Activated T-cell treated with anti-CD3 and anti-CD28 coated beads, Interleukin-2, amount 50 U/mL, for 4 hours (primary cell): ENCODE measurements around the gene PPIL6. TPM values are rescaled to one million over a fixed set of nuclear protein-coding genes. Genes with fewer than 3 reads are reported as not detected.
"Not testable (repeated sequence)": the region's sequence is repeated elsewhere in the genome, so short reads cannot be mapped to it uniquely, and the experiment has no call there.

Experiments
- ATAC-seq, 2 donors: fragments of 200-7000 bp; cut with Tn5 transposase; one replicate each; pipeline ENCODE4 v1.10.0; 2021
- DNase-seq: peaks from one replicate; pipeline ENCODE4 v3.0.0-alpha.2; 2020
- H3K27me3 Mint-ChIP-seq: one replicate; pipeline ENCODE4 v1.8.0; 2021; ENCODE audit warnings: low read depth, mixed read lengths
- H3K36me3 Mint-ChIP-seq: one replicate; pipeline ENCODE4 v1.8.0; 2022; ENCODE audit warnings: mixed read lengths; ENCODE audit not compliant: insufficient read depth
- H3K4me1 Mint-ChIP-seq: one replicate; pipeline ENCODE4 v1.8.0; 2021; ENCODE audit warnings: low read depth, mixed read lengths
- H3K4me3 Mint-ChIP-seq: one replicate; pipeline ENCODE4 v1.8.0; 2021; ENCODE audit warnings: mild to moderate bottlenecking, moderate library complexity, mixed read lengths
- H3K9me3 Mint-ChIP-seq: one replicate; pipeline ENCODE4 v1.8.0; 2021; ENCODE audit warnings: mixed read lengths
- total RNA-seq, 3 donors: library from RNA; stranded (reverse); gene quantifications; one replicate each; pipeline ENCODE4 v1.2.1, GENCODE V29; 2021

Gene PPIL6
- total RNA-seq, 3 donors from 2014 or later = 0.13 to 0.46 (median 0.27) TPM

DNA sequence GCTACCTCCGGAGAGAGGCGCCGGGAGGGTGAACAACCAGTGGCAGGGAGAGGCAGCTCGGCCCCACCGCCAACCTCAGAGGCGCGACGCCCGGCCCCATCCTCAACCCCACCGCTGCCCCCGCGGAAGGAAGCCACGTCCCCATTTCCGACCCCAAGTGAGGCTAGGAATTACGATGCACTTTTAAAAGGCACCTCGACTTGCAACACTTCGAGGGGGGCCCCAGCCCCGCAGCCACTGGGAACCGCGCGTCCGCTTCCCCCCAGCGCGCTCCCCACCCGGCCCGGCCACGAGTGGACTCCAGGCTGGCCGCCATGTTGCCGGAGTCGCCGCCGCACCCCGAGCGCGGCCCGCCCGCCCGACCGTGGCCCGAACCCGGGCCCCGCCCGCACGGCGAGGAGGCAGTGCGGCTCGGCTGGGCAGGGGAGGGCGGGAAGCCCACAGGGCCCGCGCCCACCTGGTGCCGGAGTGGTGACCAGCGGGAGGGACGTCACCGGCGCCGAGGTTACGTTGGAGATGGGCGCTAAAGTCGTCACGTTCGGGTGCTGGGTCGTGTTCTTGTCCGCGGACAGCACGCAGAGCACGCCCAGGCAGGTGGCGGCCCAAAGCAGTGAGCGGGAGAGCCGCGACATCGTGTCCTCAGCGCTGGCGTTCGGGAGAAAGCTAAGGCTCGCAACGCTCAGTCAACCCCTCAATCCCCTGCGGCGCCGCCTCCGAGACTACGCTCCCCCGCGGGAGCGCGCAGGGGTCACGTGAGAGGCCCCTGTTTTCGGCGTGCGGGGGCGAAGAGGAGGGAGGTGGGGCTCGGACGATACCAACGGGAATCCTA lies 58.5 kb downstream of the PPIL6 start, which contains the start of gene CD164:
Gene CD164, minus strand, starts transcription at position 721 of the 829 bp plus-strand sequence. Its CDS starts 89 bp downstream, at position 632.
- ATAC-seq = peak; percentile 69 to 71
- no peaks in the 10 kb centered on the region for H3K9me3 Mint-ChIP-seq
- peak within 1 kb of the TSS; percentile 97 for H3K4me3 Mint-ChIP-seq
- peaks cover 29% of the 10 kb centered on the region for H3K36me3 Mint-ChIP-seq
- no peaks in the 10 kb centered on the region for H3K27me3 Mint-ChIP-seq
- DNase-seq = peak; percentile 93
- peaks cover 49% of the 10 kb centered on the region for H3K4me1 Mint-ChIP-seq

DNA sequence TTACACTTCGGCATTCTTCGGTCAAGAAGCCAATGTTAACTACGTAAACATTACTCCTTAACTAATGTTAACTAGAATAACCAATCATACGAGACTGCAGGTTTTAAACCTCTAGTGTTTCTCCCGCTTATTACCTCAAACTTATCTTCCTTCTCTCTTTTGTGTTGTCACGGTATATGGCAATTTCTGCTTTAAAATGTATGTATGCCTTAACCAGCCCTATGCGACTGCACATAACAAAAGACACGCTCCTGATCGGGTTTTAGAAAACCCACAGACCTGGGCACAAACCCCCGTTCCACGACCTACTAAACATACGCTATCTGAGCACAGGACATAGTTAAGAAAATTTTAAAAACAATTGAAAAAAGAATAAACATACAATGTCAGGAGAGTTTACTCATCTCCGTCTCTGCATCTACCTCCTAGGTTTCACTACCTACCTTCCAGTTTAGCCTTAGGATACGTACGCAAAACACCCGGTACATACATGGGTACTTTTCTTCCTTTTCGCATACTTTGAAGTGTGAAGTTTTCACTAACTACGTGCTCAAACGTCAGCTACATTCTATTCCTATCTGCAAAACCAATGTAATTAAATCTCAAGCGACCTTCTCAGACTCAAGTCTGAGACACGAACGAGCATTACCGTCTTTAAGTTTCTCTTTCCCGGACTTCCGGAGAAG lies 59.2 kb downstream of the PPIL6 start:
- peak in 1 of 2 donors; percentile 5 for ATAC-seq
- H3K27me3 Mint-ChIP-seq = no peaks in the 10 kb centered on the region
- no peaks in the 10 kb centered on the region for H3K9me3 Mint-ChIP-seq
- H3K4me1 Mint-ChIP-seq = peaks cover 56% of the 10 kb centered on the region
- no peak for DNase-seq
- H3K36me3 Mint-ChIP-seq = peaks cover 34% of the 10 kb centered on the region
- peak overlapping the region; percentile 97 for H3K4me3 Mint-ChIP-seq

GRCh38 chr6:109379711-109380110 lies 60.7 kb downstream of the PPIL6 start:
- Mint-ChIP-seq H3K9me3 (no peaks in the 10 kb centered on the region), H3K4me3 (peak overlapping the region; percentile 97), H3K27me3 (no peaks in the 10 kb centered on the region), H3K36me3 (peaks cover 41% of the 10 kb centered on the region), H3K4me1 (peaks cover 60% of the 10 kb centered on the region)
- no peak for ATAC-seq
- DNase-seq = no peak

DNA sequence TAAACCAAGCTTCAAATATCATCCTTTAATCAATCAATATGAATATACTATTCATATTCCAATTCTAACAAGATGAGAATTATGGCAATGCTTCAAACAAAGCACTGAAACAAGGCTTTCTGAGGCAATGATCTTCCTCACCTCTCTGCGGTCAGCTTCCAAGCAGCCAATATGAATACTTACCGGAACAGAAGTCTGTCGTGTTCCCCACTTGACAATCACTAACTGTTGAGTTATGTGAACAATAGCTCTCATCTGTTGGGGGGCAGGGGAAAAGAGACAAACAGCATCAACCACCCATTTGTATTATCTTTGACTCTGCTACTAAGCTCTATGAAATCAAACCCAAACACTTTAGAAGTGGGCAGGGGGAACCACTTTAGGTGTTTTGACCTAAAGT lies 62.7 kb downstream of the PPIL6 start:
- ATAC-seq (no peak), DNase-seq (no peak)
- no peaks in the 10 kb centered on the region for H3K9me3 Mint-ChIP-seq
- no peaks in the 10 kb centered on the region for H3K27me3 Mint-ChIP-seq
- H3K4me3 Mint-ChIP-seq = peak overlapping the region; percentile 60
- H3K4me1 Mint-ChIP-seq = peaks cover 66% of the 10 kb centered on the region
- H3K36me3 Mint-ChIP-seq = peaks cover 57% of the 10 kb centered on the region

GRCh38 chr6:109374326-109374892 lies 66.0 kb downstream of the PPIL6 start:
- Mint-ChIP-seq H3K4me3 (peak overlapping the region; percentile 57), H3K36me3 (peaks cover 59% of the 10 kb centered on the region), H3K27me3 (no peaks in the 10 kb centered on the region), H3K4me1 (peaks cover 81% of the 10 kb centered on the region), H3K9me3 (no peaks in the 10 kb centered on the region)
- no peak for ATAC-seq
- no peak for DNase-seq

DNA sequence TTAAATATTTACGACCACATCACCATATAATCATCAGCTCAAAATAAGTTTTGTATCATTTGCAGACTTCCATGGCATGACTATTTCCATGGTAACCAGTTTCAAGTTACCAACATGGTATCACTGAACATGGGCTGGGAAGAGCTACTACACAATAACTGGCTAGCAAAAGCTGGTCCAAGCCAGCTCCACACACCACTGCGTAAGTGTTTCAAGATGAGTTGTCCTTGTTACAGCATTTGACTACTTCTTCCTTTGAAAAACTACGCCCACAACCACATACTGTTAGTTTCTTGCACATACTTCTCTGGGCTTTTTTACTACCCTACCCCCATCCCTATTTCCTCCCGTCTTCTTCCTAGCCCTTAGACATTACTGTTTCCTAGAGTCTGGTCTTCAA lies 66.7 kb downstream of the PPIL6 start:
- peaks cover 75% of the 10 kb centered on the region for H3K4me1 Mint-ChIP-seq
- H3K27me3 Mint-ChIP-seq = no peaks in the 10 kb centered on the region
- peaks cover 59% of the 10 kb centered on the region for H3K36me3 Mint-ChIP-seq
- ATAC-seq (peak; percentile 92), DNase-seq (no peak)
- peak overlapping the region; percentile 68 for H3K4me3 Mint-ChIP-seq
- no peaks in the 10 kb centered on the region for H3K9me3 Mint-ChIP-seq

DNA sequence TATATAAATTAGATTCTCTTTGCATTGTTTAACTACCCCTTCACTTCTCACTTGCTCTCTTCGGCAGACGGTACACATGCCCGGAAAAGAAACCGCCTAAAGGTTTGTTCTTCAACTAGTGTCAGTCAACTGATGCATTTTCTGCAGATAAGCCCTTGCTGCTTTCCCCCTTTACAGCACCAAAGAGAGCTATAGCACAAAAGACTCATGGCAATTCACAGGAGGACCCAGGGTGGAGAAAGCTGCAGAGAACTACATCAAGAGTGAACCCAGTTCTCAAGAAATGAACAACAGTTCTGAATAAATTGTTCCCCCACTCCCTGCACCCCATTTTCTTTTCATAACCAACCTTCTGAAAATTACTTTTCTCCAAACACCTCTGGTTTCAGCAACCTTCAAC lies 67.1 kb downstream of the PPIL6 start:
- no peaks in the 10 kb centered on the region for H3K27me3 Mint-ChIP-seq
- DNase-seq = no peak

GRCh38 chr6:109372130-109372529 lies 68.3 kb downstream of the PPIL6 start:
- Mint-ChIP-seq H3K27me3 (no peaks in the 10 kb centered on the region), H3K9me3 (no peaks in the 10 kb centered on the region), H3K4me1 (peaks cover 63% of the 10 kb centered on the region), H3K4me3 (no peak overlapping the region), H3K36me3 (peaks cover 54% of the 10 kb centered on the region)
- DNase-seq (no peak), ATAC-seq (no peak)

More for the DNA sequence above, 67.1 kb downstream of the PPIL6 start:
- H3K9me3 Mint-ChIP-seq = no peaks in the 10 kb centered on the region
- peak in 1 of 2 donors; percentile 75 for ATAC-seq
- H3K4me3 Mint-ChIP-seq = peak overlapping the region; percentile 68
- H3K4me1 Mint-ChIP-seq = peaks cover 73% of the 10 kb centered on the region
- H3K36me3 Mint-ChIP-seq = peaks cover 61% of the 10 kb centered on the region

- DNase-seq (no peak), ATAC-seq (no peak)
- Mint-ChIP-seq H3K4me1 (peaks cover 54% of the 10 kb centered on the region), H3K9me3 (no peaks in the 10 kb centered on the region), H3K4me3 (no peak overlapping the region), H3K36me3 (peaks cover 53% of the 10 kb centered on the region), H3K27me3 (no peaks in the 10 kb centered on the region)
Observed at GRCh38 chr6:109370792-109371191, 69.6 kb downstream of the PPIL6 start.

DNA sequence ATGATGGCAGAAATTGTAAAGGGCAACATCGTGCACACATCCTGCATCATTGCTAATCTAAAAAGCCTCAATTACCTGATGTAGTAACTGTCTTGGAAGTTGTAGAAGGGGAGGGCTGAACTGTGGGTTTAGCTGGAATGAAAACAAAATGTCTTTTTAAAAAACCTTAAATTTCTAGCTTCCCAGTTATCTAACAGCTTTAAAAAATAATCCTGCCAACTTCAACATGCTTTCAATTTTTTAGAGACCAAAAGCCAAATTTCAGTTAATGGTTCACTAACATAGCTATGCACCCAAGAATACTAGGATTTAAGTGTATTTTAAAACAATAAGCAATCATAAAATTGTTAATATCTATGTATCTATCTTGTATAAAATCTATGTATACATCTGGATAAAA lies 70.1 kb downstream of the PPIL6 start:
- Mint-ChIP-seq H3K4me3 (no peak overlapping the region), H3K9me3 (no peaks in the 10 kb centered on the region), H3K36me3 (peaks cover 53% of the 10 kb centered on the region), H3K27me3 (no peaks in the 10 kb centered on the region), H3K4me1 (peaks cover 54% of the 10 kb centered on the region)
- DNase-seq (no peak), ATAC-seq (no peak)

DNA sequence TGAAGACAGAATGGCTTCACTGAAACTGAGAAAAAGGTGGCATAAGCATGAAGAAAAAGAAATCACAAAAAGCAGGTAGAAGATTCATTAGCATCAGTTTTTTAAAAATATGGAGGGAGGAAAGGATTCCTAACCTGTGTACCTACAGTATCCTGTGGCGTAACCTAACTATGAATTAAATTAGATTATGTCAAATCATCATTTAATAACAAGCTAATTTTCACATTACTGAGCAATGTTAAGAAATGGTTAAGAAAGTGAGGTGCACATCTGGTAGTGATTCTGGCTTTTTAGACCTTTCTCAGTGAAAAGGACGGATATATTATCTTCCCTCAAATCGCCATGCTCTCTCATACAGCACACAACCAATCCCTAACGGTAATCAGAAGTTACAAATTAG lies 70.7 kb downstream of the PPIL6 start:
- Mint-ChIP-seq H3K9me3 (no peaks in the 10 kb centered on the region), H3K36me3 (peaks cover 53% of the 10 kb centered on the region), H3K4me1 (peaks cover 53% of the 10 kb centered on the region), H3K27me3 (no peaks in the 10 kb centered on the region), H3K4me3 (no peak overlapping the region)
- ATAC-seq (no peak), DNase-seq (no peak)

GRCh38 chr6:109364382-109365078 lies 75.9 kb downstream of the PPIL6 start:
- Mint-ChIP-seq H3K36me3 (peaks cover 68% of the 10 kb centered on the region), H3K4me1 (peaks cover 26% of the 10 kb centered on the region)
- H3K27me3 Mint-ChIP-seq, DNase-seq, H3K9me3 Mint-ChIP-seq, ATAC-seq, H3K4me3 Mint-ChIP-seq: not testable (repeated sequence)

DNA sequence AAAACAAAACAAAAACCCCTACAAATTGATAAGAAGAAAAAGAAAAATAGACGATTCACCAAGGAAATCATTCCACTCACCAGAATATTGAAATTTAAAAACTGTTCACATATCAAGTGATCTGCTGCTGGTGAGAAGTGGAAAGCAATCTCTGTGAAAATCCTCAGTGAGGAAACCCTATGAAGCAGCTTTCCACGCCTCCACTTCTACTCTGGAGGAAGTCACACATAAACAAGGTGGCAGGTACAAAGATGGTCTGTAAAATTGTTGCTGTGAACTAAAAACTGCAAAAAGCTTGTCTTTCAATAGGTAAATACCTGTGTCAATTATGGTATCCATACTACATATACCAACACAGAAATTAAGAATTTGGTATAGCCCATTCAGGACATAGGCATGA lies 76.7 kb downstream of the PPIL6 start:
- no peak for ATAC-seq
- Mint-ChIP-seq H3K4me1 (peaks cover 24% of the 10 kb centered on the region), H3K36me3 (peaks cover 67% of the 10 kb centered on the region), H3K9me3 (no peaks in the 10 kb centered on the region), H3K4me3 (no peak overlapping the region), H3K27me3 (no peaks in the 10 kb centered on the region)
- no peak for DNase-seq
